D341Med (cell line): Measurements from ENCODE around the gene MEIS3.

Source experiments
- DNase-seq: peaks from one replicate; pipeline ENCODE4 v3.0.0; 2012; ENCODE audit warnings: low spot score

Gene MEIS3

DNA sequence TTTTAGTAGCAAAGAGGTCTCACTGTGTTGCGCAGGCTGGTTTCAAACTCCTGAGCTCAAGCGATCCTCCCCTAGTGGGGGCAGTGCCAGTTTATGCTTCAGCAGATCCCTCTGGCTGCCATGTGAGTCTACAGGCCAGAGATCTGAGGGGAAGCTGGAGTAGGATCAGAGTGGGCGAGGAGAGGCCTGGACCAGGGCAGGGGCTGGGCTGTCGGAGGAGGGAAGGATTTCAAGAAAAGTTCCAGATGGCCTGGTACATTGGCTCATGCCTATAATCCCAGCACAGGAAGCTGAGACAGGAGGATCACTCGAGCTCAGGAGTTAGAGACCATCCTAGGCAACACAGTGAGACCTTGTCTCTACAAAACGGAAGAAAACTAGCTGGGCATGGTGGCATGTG, 60.4 kb downstream of the MEIS3 start:
- DNase-seq: no peak

DNA sequence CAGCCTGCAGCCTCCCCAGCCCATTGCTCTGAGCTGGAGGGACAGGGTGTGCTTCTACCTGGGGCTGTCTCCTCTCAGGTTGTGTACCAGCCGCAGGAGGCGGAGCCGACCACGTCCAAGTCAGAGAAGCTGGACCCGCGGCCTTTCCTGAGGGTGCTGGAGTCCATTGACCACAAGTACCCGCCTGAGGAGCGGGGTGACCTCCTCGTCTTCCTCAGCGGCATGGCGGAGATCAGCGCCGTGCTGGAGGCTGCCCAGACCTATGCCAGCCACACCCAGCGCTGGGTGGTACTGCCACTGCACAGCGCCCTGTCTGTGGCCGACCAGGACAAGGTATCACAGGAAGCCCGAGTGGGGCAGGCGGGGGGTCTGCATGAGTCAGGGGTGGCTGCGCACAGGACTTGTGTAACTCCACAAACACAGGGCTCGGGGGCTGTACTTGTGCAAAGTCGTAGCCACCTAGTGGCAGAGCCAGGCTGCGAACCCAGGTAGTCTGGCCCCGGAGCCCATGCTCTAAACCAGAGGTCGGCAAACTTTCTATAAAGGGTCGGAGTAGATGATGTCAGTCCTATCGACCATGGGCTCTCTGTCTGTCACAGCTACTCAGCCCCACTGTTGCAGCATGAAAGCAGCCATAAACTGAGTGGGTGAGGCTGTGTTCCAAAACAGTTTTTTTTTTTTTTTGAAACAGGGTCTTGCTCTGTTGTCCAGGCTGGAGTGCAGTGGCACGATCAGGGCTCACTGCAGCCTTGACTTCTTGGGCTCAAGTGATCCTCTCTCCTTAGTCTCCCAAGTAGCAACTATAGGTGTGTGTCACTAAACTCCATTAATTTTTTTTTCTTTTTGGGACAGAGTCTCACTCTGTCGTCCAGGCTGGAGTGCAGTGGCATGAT, 61.3 kb downstream of the MEIS3 start:
- no peak for DNase-seq

DNA sequence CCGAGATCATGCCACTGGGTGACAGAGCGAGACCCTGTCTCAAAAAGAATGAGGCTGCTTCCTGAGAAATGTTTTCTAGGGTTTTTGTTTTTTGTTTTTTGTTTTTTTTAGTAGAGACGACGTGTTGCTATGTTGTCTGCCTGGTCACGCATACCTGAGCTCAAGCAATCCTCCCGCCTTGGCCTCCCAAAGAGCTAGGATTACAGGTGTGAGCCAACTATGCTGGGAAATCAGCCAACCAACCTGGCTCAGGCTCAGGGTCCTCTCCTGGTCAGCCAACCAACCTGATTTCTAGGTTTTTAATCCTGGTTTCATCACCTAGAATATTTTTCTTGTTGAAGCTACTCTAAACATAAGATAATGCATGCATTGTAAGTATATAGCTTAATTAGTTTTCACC, 62.4 kb downstream of the MEIS3 start:
- DNase-seq: no peak

DNA sequence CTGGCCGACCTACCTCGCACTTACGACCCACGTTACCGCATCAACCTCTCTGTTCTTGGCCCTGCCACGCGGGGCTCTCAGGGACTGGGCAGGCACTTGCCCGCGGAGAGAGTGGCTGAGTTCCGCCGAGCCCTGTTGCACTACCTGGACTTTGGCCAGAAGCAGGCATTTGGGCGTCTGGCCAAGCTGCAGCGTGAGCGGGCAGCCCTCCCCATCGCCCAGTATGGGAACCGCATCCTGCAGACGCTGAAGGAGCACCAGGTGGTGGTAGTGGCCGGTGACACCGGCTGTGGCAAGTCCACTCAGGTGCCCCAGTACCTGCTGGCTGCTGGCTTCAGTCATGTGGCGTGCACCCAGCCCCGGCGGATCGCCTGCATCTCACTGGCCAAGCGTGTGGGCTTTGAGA, 66.0 kb downstream of the MEIS3 start:
- no peak for DNase-seq
